ENCODE measurements around the gene OLFML3.
A peak's percentile ranks its signal among the peaks of the same experiment; 100 is the strongest.

The OLFML3 gene

GRCh38 chr1:114008993-114009392 is 29.7 kb downstream of the OLFML3 start:
- H3K36me3 ChIP-seq (ENCODE audit: insufficient read depth, low read length), result no peaks in the 10 kb centered on the region
- H4K20me1 ChIP-seq (ENCODE audit: insufficient read depth, low read length), result no peaks in the 10 kb centered on the region
- no peak overlapping the region for H3K27ac ChIP-seq (ENCODE audit: low read length)
- TF ChIP-seq CTCF (IDR thresholded peaks at IDR 0.05; ENCODE audit: borderline replicate concordance, extremely low read depth, low read length, poor library complexity, severe bottlenecking) (no peak), EZH2 (IDR thresholded peaks at IDR 0.05; ENCODE audit: borderline replicate concordance, low read depth, low read length, severe bottlenecking) (no peak)
- ATAC-seq (ENCODE audit: insufficient read depth, low read depth) (peak; percentile 56; the same call in 1 of the 3 replicates), DNase-seq (no peak)
- H3K9me3 ChIP-seq (ENCODE audit: insufficient read depth, low read length, severe bottlenecking), result no peaks in the 10 kb centered on the region
- no peaks in the 10 kb centered on the region for H3K4me1 ChIP-seq (ENCODE audit: insufficient read depth, low read length)
- no peak overlapping the region for H3K9ac ChIP-seq (ENCODE audit: low read depth, low read length)
- no peak overlapping the region for H3K4me3 ChIP-seq (ENCODE audit: low read depth in 1 of 2, low read length in 2 of 2)
- H3K4me2 ChIP-seq (ENCODE audit: insufficient read depth, low read length), result no peak overlapping the region
- no peaks in the 10 kb centered on the region for H3K79me2 ChIP-seq (ENCODE audit: insufficient read depth, low read length)
- H3K27me3 ChIP-seq (ENCODE audit: insufficient read depth, low read length, poor library complexity), result no peaks in the 10 kb centered on the region
- no peak overlapping the region for H2AFZ ChIP-seq (ENCODE audit: low read depth, low read length)

GRCh38 chr1:114009393-114009792 is 30.1 kb downstream of the OLFML3 start:
- H2AFZ ChIP-seq (ENCODE audit: low read depth, low read length), result no peak overlapping the region
- H3K4me3 ChIP-seq (ENCODE audit: low read depth in 1 of 2, low read length in 2 of 2), result no peak overlapping the region
- H3K27ac ChIP-seq (ENCODE audit: low read length), result no peak overlapping the region
- no peak for ATAC-seq (ENCODE audit: insufficient read depth, low read depth)
- no peaks in the 10 kb centered on the region for H4K20me1 ChIP-seq (ENCODE audit: insufficient read depth, low read length)
- no peak overlapping the region for H3K4me2 ChIP-seq (ENCODE audit: insufficient read depth, low read length)
- H3K9me3 ChIP-seq (ENCODE audit: insufficient read depth, low read length, severe bottlenecking), result no peaks in the 10 kb centered on the region
- DNase-seq, result no peak
- H3K27me3 ChIP-seq (ENCODE audit: insufficient read depth, low read length, poor library complexity), result no peaks in the 10 kb centered on the region
- H3K79me2 ChIP-seq (ENCODE audit: insufficient read depth, low read length), result no peaks in the 10 kb centered on the region
- no peaks in the 10 kb centered on the region for H3K36me3 ChIP-seq (ENCODE audit: insufficient read depth, low read length)
- no peak overlapping the region for H3K9ac ChIP-seq (ENCODE audit: low read depth, low read length)
- H3K4me1 ChIP-seq (ENCODE audit: insufficient read depth, low read length), result no peaks in the 10 kb centered on the region
- TF ChIP-seq EZH2 (IDR thresholded peaks at IDR 0.05; ENCODE audit: borderline replicate concordance, low read depth, low read length, severe bottlenecking) (no peak), CTCF (IDR thresholded peaks at IDR 0.05; ENCODE audit: borderline replicate concordance, extremely low read depth, low read length, poor library complexity, severe bottlenecking) (no peak)

- no peaks in the 10 kb centered on the region for H3K9me3 ChIP-seq (ENCODE audit: insufficient read depth, low read length, severe bottlenecking)
- no peak overlapping the region for H2AFZ ChIP-seq (ENCODE audit: low read depth, low read length)
- peak; percentile 35 for DNase-seq
- H3K36me3 ChIP-seq (ENCODE audit: insufficient read depth, low read length), result no peaks in the 10 kb centered on the region
- H3K27me3 ChIP-seq (ENCODE audit: insufficient read depth, low read length, poor library complexity), result no peaks in the 10 kb centered on the region
- no peaks in the 10 kb centered on the region for H3K4me1 ChIP-seq (ENCODE audit: insufficient read depth, low read length)
- peak; percentile 74 for ATAC-seq (ENCODE audit: insufficient read depth, low read depth)
- no peaks in the 10 kb centered on the region for H3K79me2 ChIP-seq (ENCODE audit: insufficient read depth, low read length)
- TF ChIP-seq CTCF (IDR thresholded peaks at IDR 0.05; ENCODE audit: borderline replicate concordance, extremely low read depth, low read length, poor library complexity, severe bottlenecking), result no peak
- TF ChIP-seq EZH2 (IDR thresholded peaks at IDR 0.05; ENCODE audit: borderline replicate concordance, low read depth, low read length, severe bottlenecking), result no peak
- no peaks in the 10 kb centered on the region for H4K20me1 ChIP-seq (ENCODE audit: insufficient read depth, low read length)
- H3K4me3 ChIP-seq (ENCODE audit: low read depth in 1 of 2, low read length in 2 of 2), result no peak overlapping the region
- H3K4me2 ChIP-seq (ENCODE audit: insufficient read depth, low read length), result no peak overlapping the region
- H3K9ac ChIP-seq (ENCODE audit: low read depth, low read length), result no peak overlapping the region
- no peak overlapping the region for H3K27ac ChIP-seq (ENCODE audit: low read length)
These were observed 31.3 kb downstream of the OLFML3 start for GRCh38 chr1:114010433-114011184.
